Measurements from ENCODE around the gene AK2. TPM values are rescaled to one million over a fixed set of nuclear protein-coding genes. Genes with fewer than 3 reads are reported as not detected.

The AK2 gene
- 76.4 TPM for total RNA-seq

GRCh38 chr1:33036526-33037503 lies at the start of gene AK2:
Gene AK2, minus strand, starts transcription at chr1:33036883. Its CDS starts 55 bp downstream, at chr1:33036828.

GRCh38 chr1:33080885-33081553 lies 44.3 kb upstream of the AK2 start, which contains the start of gene AZIN2:
Gene AZIN2, plus strand, starts transcription at chr1:33081153. Its CDS starts 1,097 bp downstream, at chr1:33082250.

DNA sequence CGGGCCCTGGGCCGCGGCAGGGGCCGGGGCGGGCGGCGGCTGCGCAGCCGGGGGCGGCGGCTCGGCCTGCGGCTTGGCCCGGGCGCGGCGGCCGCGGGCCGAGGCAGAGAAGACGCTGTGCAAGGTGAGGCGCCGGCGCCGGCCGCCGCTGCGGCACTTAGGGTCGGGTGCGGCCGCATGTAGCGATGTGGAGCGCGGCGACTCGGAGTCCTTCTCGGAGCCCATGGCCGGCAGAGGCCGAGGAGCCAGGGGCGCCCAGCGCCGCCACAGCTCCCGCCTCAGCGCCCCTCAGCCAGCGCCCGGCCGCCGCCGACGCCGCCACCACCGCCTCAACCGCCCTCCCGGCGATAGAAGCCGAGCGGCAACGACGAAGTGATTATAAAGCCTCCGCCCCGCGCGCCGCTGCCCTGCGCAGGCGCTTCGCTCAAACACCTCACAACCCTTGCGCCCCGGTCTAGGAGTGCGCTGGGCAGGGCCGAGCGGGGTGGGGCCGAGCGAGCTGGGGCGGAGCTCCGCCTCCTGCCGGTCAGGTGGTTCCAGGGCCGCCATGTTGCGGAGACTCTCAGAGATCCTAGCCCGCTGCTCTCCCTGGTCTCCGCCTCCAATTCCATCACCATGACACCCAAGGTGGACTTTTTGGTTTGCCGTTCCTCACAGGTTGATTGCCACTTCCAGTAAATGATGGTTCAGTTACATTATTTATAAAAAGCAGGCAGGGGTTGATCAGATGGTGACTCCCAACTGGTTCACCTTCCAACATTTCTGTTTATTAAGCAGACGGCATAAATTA lies 72.0 kb downstream of the AK2 start, which contains the start of gene RNF19B:
Gene RNF19B (minus strand): TSS at position 349 of the 790 bp plus-strand sequence. CDS start 124 bp downstream, at position 225.

Other genes starting within 250 kb of the AK2 start
- gene YARS1, start 219.5 kb downstream of the AK2 start, total RNA-seq = 52.3 TPM
- gene S100PBP, start 219.2 kb downstream of the AK2 start, total RNA-seq = 81.7 TPM
- gene FNDC5, start 166.0 kb downstream of the AK2 start, total RNA-seq = 16.9 TPM
- gene HPCA, start 150.4 kb downstream of the AK2 start, total RNA-seq = 29.4 TPM
- 2.8 TPM for gene TMEM54, start 135.5 kb downstream of the AK2 start, total RNA-seq
- 40.4 TPM for gene RNF19B, start 72.1 kb downstream of the AK2 start, total RNA-seq
- 21.6 TPM for gene AZIN2, start 44.3 kb upstream of the AK2 start, total RNA-seq
- 6.3 TPM for gene TRIM62, start 145.2 kb upstream of the AK2 start, total RNA-seq
- 23.5 TPM for gene ZNF362, start 219.6 kb upstream of the AK2 start, total RNA-seq

Data from parietal lobe (tissue), 1 donor.